Measurements from ENCODE around the gene DGLUCY.
A peak's percentile ranks its signal among the peaks of the same experiment; 100 is the strongest.
"Not testable (repeated sequence)": the region's sequence is repeated elsewhere in the genome, so short reads cannot be mapped to it uniquely, and the experiment has no call there.

DGLUCY gene

GRCh38 chr14:91111443-91111842 lies 2.4 kb upstream of the DGLUCY start:
- no peak for DNase-seq

- DNase-seq, result no peak
Measured at GRCh38 chr14:91112194-91112593, 1.7 kb upstream of the DGLUCY start.

DNA sequence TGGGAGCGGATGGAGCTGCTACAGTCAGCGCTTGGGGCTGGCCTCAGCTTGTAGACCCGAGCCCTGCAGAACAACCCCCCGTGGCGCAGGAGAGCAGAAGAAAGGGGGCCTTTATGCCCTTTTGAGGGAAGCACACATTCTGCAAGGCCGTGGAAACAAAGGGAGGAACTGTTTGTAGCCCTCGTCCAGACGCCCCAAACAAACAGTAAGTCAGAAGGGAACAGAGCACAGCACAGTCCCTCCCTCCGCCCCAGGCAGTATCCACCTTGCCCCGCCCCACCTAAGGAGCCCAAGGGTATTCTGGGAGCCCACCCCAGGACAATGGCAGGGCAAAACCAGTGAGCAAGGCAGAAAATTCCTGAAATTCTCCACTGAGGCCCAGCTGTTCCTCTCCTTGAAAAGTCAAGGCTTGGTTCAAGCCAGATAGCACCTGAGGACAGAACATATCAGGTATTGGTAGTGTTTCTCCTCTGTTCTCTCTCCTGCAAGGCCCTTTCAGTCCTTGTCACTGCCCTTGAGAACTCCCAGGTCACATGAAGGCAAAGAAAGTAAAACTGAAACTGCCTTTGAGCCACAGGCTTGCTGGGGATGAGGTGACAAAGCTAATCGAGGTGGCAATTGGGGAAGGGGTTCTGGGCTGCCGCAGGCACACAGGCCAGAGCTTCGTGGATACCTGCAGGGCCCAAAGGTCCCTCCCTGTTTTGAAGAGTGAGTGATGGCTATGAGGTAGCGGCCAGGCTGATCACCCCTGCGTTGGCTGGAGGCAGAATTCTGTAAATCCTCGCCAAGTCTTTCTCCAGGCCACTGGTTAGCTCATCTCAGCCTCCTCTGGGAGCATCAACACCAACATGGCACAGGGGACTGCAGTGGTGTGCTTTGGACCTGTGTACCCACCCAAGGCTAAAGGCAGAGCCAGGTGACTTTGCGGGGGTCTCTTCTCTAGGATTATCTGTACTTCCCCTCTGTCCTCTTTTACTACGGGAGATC lies 499 bp downstream of the DGLUCY start:
- peak; percentile 72 for DNase-seq

DNA sequence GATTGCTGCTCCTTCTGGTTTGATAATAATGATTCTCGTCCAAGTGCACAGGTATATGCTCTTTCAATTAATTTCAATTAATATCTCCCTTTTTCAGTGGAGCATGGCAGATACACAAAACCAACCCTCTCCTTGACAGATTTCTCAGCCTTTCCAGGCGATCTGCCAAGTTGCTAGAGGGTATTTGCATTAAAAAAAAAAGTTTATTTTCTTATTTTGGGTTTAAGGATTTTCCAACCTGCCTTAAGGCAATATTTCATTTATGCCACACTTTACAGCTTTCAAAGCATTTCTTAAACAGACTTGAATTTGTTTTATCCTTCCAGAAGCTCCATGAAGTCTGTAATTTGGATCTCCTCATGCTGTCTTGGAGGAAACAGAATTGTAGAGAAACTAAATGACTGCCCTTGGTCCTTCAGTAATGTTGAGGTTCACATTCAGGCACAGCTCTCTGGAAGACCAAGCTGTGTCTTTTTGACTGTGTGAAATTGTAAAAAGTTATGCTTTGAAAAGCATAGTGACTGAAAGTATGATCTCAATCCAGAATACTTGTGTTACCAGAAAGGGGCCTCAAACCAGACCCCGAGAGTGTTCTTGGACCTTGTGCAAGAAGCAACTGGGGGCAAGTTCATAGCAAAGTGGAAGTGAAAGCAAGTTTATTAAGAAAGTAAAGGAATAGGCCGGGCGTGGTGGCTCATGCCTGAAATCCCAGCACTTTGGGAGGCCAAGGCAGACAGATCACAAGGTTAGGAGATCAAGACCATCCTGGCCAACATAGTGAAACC lies 2.3 kb downstream of the DGLUCY start:
- DNase-seq, result no peak

- peak; percentile 37 for DNase-seq
Measured at GRCh38 chr14:91116913-91117588, 3.2 kb downstream of the DGLUCY start.

- no peak for DNase-seq
Measured at GRCh38 chr14:91117960-91118359, 4.1 kb downstream of the DGLUCY start.

- no peak for DNase-seq
Measured at GRCh38 chr14:91118511-91119068, 4.7 kb downstream of the DGLUCY start.

- DNase-seq, result no peak
Measured at GRCh38 chr14:91119556-91120311, 5.9 kb downstream of the DGLUCY start.

DNA sequence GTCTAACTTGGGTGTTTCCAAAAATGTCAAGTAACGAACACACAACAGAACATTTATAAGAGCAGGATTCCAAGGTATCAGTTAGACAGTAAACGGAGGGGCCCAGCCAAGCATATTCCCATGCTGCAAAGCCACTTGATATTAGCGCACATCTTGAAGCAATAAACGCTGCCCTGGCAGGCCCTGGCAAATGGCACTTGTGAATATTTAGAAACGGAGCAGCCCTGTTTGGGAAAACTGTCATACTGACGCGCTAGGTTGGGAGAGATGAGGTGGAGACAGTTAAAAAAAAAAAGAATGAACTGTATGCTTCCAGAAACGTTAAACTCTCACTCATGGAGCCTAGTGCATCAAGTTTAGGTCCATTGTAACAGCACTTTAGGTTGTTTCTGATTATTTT lies 9.3 kb downstream of the DGLUCY start:
- DNase-seq, result no peak

DNA sequence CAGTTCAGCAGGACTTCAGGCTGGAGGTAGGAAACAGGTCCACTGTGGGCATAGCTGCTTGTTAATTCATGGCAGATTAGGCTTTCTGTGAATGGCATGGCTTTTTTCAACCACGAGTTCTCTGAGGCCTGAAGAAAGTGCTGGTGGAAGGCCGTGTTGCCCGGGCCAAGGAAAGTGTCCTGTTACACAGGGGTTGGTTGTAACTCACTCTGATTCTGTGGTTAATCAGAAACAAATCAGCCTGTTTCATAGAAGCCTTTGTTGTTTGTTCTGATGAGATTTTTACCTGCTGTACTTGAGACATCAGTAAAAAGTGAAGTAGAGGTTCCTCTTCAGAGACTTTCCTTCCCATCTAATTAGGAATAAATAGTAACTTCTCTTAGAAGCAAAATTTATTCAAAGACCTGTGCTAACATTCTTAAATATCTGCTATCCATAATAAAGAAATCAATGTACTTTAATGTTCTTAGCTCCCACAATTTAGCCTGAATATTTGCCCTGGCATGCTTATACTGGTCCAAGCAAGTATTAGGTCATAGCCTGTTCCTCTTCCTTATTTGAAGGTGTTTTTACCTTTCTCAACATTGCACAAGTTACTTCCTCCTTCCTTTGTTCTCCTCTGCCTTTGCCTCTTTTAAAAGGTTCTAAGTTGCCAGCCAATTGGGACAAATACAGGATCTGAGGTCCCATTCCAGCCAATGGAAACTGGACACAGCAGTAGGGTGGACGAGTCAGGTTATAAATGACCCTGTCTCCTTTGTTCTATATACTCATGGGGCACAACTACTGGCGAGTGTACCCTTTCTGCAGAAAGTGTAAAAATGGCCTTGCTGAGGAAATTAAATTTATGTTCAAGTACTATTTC lies 10.8 kb downstream of the DGLUCY start:
- DNase-seq, result not testable (repeated sequence)

DNA sequence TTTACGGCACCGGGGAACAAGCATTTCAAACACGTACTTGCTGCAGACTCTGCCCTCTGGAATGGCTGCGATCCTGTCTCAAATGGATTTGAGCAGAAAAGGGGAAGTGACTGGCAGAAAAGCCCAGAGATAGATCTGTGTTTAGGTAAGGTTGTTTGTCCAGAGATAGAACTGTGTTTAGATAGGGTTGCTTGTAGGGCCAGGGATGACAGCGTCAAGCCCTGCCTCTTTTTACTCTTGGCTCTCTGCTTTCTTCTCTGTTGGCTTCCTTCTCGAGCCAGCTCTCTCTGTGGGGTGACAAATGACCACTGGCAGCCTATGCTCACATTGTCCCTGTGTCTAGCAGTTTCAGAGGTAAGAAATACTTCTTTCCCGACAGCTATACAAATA lies 11.4 kb downstream of the DGLUCY start:
- DNase-seq, result no peak

- no peak for DNase-seq
Measured at GRCh38 chr14:91125801-91126200, 11.9 kb downstream of the DGLUCY start.

DNA sequence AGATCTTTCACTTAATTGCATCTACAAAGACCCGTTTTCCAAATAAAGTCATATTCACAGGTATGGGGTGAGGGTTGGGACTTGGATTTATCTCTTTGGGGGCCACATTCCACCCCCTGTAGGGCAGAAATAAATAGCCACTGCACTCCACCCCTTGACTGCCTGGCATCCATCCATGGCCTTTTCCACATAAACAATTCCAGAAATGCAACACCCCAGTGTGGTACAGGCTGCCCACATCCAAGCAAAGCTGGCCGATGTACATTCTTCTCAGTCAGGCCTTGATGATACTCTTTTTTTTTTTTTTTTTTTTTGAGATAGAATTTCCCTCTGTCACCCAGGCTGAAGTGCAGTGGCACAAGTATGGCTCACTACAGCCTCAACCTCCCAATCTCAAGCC lies 12.9 kb downstream of the DGLUCY start:
- no peak for DNase-seq

GRCh38 chr14:91127401-91127801 lies 13.5 kb downstream of the DGLUCY start:
- no peak for DNase-seq

DNA sequence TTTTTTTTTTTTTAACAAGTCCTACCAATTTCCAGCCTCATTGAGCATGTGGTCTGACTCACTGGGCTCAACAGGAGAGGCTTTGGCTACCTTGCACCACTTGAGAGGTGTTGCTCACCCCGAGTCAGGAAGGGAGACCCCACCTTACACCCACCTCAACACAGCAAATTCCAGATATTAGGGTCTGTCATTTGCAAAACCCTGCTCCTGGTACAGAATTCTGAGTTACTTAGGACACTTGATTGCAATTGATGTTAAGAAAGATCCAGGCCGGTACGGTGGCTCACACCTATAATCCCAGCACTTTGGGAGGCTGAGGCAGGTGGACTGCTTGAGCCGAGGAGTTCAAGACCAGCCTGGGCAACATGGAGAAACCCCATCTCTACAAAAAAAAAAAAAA lies 14.1 kb downstream of the DGLUCY start:
- no peak for DNase-seq

DNA sequence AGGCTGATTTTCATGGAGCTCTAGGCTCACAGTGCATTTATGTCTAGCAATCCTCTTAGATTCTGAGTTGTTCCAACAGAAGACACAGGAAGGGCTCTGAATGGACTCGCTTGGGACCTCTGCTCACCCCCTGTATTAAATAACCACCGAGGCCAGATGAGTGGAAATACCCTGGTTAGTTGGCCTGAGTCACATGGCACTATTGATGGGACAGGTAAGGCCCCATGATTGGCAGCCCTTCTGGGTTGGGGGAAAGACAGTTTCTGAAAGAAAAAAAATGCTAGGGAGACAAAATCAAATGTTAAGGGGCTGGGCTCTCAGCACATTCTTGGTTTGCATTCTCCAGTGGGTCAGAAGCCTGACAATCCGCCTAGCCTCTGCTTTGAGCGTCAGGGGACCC lies 14.8 kb downstream of the DGLUCY start:
- no peak for DNase-seq

DNA sequence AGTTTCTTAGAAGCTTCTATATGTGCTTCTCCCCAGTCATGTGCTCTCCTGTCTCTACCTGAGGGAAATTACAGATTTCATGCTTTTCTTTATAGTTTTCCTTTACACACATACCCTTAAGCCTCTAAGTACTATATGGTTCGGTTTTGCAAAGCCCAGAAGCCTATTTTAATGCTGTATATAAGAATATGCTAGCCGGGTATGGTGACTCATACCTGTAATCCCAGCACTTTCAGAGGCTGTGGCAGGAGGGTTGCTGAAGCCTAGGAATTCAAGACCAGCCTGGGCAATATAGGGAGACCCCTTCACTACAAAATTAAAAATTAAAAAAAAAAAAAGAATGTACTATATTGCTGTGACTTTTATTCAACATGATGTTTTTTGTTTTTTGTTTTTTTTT lies 15.4 kb downstream of the DGLUCY start:
- DNase-seq, result no peak

DNA sequence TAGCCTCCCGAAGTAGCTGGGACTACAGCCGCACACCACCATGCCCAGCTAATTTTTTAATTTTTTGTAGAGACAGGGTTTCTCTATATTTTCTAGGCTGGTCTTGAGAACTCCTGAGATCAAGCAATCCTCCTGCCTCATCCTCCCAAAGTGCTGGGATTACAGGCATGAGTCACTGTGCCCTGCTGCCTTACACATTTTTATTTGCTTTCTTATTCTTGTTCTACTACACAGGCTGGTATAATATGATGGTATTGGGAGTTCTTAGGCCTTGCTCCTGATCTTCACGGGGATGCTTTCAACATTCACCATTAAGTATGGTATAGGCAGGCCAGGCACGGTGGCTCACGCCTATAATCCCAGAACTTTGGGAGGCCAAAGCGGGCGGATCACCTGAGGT lies 21.2 kb downstream of the DGLUCY start:
- no peak for DNase-seq

- no peak for DNase-seq
Measured at GRCh38 chr14:91138511-91139359, 24.9 kb downstream of the DGLUCY start.

DNA sequence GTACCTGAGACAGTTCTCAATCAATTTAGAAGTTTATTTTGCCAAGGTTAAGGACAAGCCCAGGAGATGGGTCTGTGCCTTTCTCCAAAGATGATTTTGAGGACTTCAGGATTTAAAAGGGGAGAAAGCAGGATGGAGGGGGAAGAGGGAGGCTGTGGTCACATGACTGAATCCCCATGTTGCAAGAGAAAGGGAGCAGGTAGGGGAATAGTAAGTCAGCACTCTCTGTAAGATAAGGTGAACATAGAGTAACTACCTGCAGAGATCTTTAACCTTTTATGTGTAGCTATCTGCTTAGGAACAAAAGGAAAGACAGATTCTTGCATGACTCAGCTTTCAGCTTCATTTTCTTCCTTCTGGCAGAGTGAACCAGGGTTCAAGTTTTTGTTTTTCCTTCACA lies 25.9 kb downstream of the DGLUCY start:
- no peak for DNase-seq

Data from activated CD4-positive, CD25-positive, alpha-beta regulatory T cell treated with anti-CD3 and anti-CD28 coated beads, Interleukin-2, amount 50 U/mL, for 72 hours (primary cell).